Testis (tissue), 3 donors: ENCODE measurements around the gene TTC31. TPM values are rescaled to one million over a fixed set of nuclear protein-coding genes. Genes with fewer than 3 reads are reported as not detected.

Experiments
- DNase-seq: peaks from one replicate; pipeline ENCODE4 v3.0.0-alpha.2; 2019
- H3K27ac ChIP-seq, 2 donors: fragments of 200-600 bp; sonication (generic); one replicate each; pipeline ENCODE4 v1.5.1; 2019
- H3K27me3 ChIP-seq: fragments of 200-600 bp; sonication (generic); one replicate; pipeline ENCODE4 v1.5.1; 2019
- H3K36me3 ChIP-seq: fragments of 200-600 bp; sonication (generic); one replicate; pipeline ENCODE4 v1.5.1; 2017; ENCODE audit warnings: low read depth; ENCODE audit errors: missing control alignments
- H3K4me1 ChIP-seq: fragments of 200-600 bp; sonication (generic); one replicate; pipeline ENCODE4 v1.5.1; 2019
- H3K4me3 ChIP-seq, 2 donors: fragments of 200-600 bp; sonication (generic); one replicate each; pipeline ENCODE4 v1.5.1; 2017 to 2019
- H3K9me3 ChIP-seq: fragments of 200-600 bp; sonication (generic); one replicate; pipeline ENCODE4 v1.5.1; 2017
- CTCF ChIP-seq, 3 experiments: fragments of 450-650 bp in 2 of 3; fragments of 200-600 bp in 1 of 3; sonication (generic) in 1 of 3; IDR thresholded peaks; one replicate each; pipeline ENCODE4 v1.5.1; 2016 to 2019; ENCODE audit warnings: antibody characterized with exemption in 3 of 3, mild to moderate bottlenecking in 2 of 3, moderate library complexity in 1 of 3
- POLR2A ChIP-seq: fragments of 450-650 bp; IDR thresholded peaks from one replicate; pipeline ENCODE4 v1.6.1; 2017; ENCODE audit warnings: antibody characterized with exemption, mild to moderate bottlenecking, moderate library complexity
- WGBS, 2 donors: methylation state at CpG; one replicate each; pipeline ENCODE4 v1.1.5; 2018; 5-methylcytosine and 5-hydroxymethylcytosine counted together
- intact Hi-C: fragments of 100-400 bp; cut with DNase I; formaldehyde crosslinking; loops from one replicate; pipeline ENCODE4 v1.15.1; 2023; ENCODE audit warnings: low total_unique reads
- polyA plus RNA-seq: library from polyadenylated mRNA; stranded (reverse); fragments of 350-450 nt; fragmentation: Illumina TruSeq; extraction: RNeasy Lipid Tissue Mini Kit (QIAGEN cat#74804); gene quantifications from one replicate; pipeline ENCODE4 v1.2.3, GENCODE V29; 2014; ENCODE audit warnings: low read depth, low replicate concordance; ENCODE audit not compliant: insufficient read depth
- total RNA-seq, 2 donors: library from RNA; depleted of rRNA; stranded (reverse); fragments of >200 nt; gene quantifications; one replicate each; pipeline ENCODE4 v1.2.3, GENCODE V29; 2016

TTC31 gene
- total and polyA plus RNA-seq, 3 donors from 2014 or later: 19.6 to 36.2 (median 30.1) TPM

- no peaks in the 10 kb centered on the region for H3K27me3 ChIP-seq
- H3K9me3 ChIP-seq: no peaks in the 10 kb centered on the region
- no peak for DNase-seq
- peak overlapping the region; percentile 39 to 66 for H3K4me3 ChIP-seq
- peaks cover 30% of the 10 kb centered on the region for H3K4me1 ChIP-seq
- intact Hi-C loops: no loop called here
- 21 to 29% methylated on average over 3 of the region's 3 CpGs for WGBS, 2 donors
- TF ChIP-seq POLR2A: no peak
- no peak for TF ChIP-seq CTCF (IDR thresholded peaks at IDR 0.05)
- H3K36me3 ChIP-seq: no peaks in the 10 kb centered on the region
- H3K27ac ChIP-seq: peak overlapping the region; percentile 84 to 86
Measured at GRCh38 chr2:74439373-74439772, 43.5 kb upstream of the TTC31 start.

GRCh38 chr2:74439803-74440377, 43.0 kb upstream of the TTC31 start:
- Histone ChIP-seq H3K27me3 (no peaks in the 10 kb centered on the region), H3K4me1 (peaks cover 30% of the 10 kb centered on the region), H3K9me3 (no peaks in the 10 kb centered on the region), H3K36me3 (no peaks in the 10 kb centered on the region), H3K4me3 (peak overlapping the region; percentile 39 to 66), H3K27ac (peak overlapping the region; percentile 84 to 86)
- 8 to 11% methylated on average over 14 of the region's 14 CpGs for WGBS, 2 donors
- intact Hi-C loops: no loop called here
- DNase-seq: peak; percentile 58
- TF ChIP-seq POLR2A (no peak), CTCF (IDR thresholded peaks at IDR 0.05) (no peak)

GRCh38 chr2:74440378-74441169, 42.3 kb upstream of the TTC31 start:
- intact Hi-C loops: no loop called here
- H3K4me3 ChIP-seq: peak overlapping the region; percentile 39 to 66
- no peaks in the 10 kb centered on the region for H3K36me3 ChIP-seq
- DNase-seq: peak; percentile 82
- peak overlapping the region; percentile 84 to 86 for H3K27ac ChIP-seq
- H3K9me3 ChIP-seq: no peaks in the 10 kb centered on the region
- H3K4me1 ChIP-seq: peaks cover 30% of the 10 kb centered on the region
- no peaks in the 10 kb centered on the region for H3K27me3 ChIP-seq
- TF ChIP-seq CTCF (IDR thresholded peaks at IDR 0.05) (peak in 2 of 3 experiments; percentile 20 to 29), POLR2A (no peak)
- 1 to 7% methylated on average over 15 to 45 of the region's 45 CpGs for WGBS, 2 donors

GRCh38 chr2:74441170-74441689, 41.7 kb upstream of the TTC31 start:
- Histone ChIP-seq H3K9me3 (no peaks in the 10 kb centered on the region), H3K27ac (peak overlapping the region; percentile 84 to 86), H3K36me3 (no peaks in the 10 kb centered on the region), H3K27me3 (no peaks in the 10 kb centered on the region), H3K4me3 (peak overlapping the region; percentile 39 to 66), H3K4me1 (peaks cover 30% of the 10 kb centered on the region)
- no peak for TF ChIP-seq CTCF (IDR thresholded peaks at IDR 0.05)
- no peak for TF ChIP-seq POLR2A
- DNase-seq: peak; percentile 37
- intact Hi-C loops: no loop called here
- 16 to 20% methylated on average over 18 to 33 of the region's 33 CpGs for WGBS, 2 donors
